Measurements from ENCODE around the gene TRIM46.
"Not testable (repeated sequence)": the region's sequence is repeated elsewhere in the genome, so short reads cannot be mapped to it uniquely, and the experiment has no call there.

Gene TRIM46

GRCh38 chr1:155166051-155166470, 7.6 kb upstream of the TRIM46 start:
- no peak overlapping the region for H3K4me3 ChIP-seq (replicated peaks; ENCODE audit: low read depth, low read length)
- H3K36me3 ChIP-seq (ENCODE audit: control insufficient read depth, insufficient read depth, low read length) = peaks cover 5% of the 10 kb centered on the region
- no peaks in the 10 kb centered on the region for H3K27me3 ChIP-seq (replicated peaks; ENCODE audit: control insufficient read depth, insufficient read depth, low read length)
- TF ChIP-seq CTCF (IDR thresholded peaks at IDR 0.05; ENCODE audit: insufficient read depth, low read length, poor library complexity, severe bottlenecking) = no peak
- no peak for DNase-seq (ENCODE audit: extremely low read depth, insufficient read length)

GRCh38 chr1:155166471-155167165, 7.0 kb upstream of the TRIM46 start:
- H3K4me3 ChIP-seq (replicated peaks; ENCODE audit: low read depth, low read length) = no peak overlapping the region
- no peak for TF ChIP-seq CTCF (IDR thresholded peaks at IDR 0.05; ENCODE audit: insufficient read depth, low read length, poor library complexity, severe bottlenecking)
- H3K36me3 ChIP-seq (ENCODE audit: control insufficient read depth, insufficient read depth, low read length) = peaks cover 5% of the 10 kb centered on the region
- no peak for DNase-seq (ENCODE audit: extremely low read depth, insufficient read length)
- H3K27me3 ChIP-seq (replicated peaks; ENCODE audit: control insufficient read depth, insufficient read depth, low read length) = no peaks in the 10 kb centered on the region

GRCh38 chr1:155167166-155168104, 6.2 kb upstream of the TRIM46 start:
- peak; percentile 62 for DNase-seq (ENCODE audit: extremely low read depth, insufficient read length)
- Histone ChIP-seq H3K4me3 (replicated peaks; ENCODE audit: low read depth, low read length) (no peak overlapping the region), H3K27me3 (replicated peaks; ENCODE audit: control insufficient read depth, insufficient read depth, low read length) (no peaks in the 10 kb centered on the region), H3K36me3 (ENCODE audit: control insufficient read depth, insufficient read depth, low read length) (peaks cover 5% of the 10 kb centered on the region)
- TF ChIP-seq CTCF (IDR thresholded peaks at IDR 0.05; ENCODE audit: insufficient read depth, low read length, poor library complexity, severe bottlenecking) = peak; percentile 87

GRCh38 chr1:155168105-155168445, 5.6 kb upstream of the TRIM46 start:
- not testable (repeated sequence) for H3K36me3 ChIP-seq (ENCODE audit: control insufficient read depth, insufficient read depth, low read length); H3K4me3 ChIP-seq (replicated peaks; ENCODE audit: low read depth, low read length); DNase-seq (ENCODE audit: extremely low read depth, insufficient read length); H3K27me3 ChIP-seq (replicated peaks; ENCODE audit: control insufficient read depth, insufficient read depth, low read length)

- no peaks in the 10 kb centered on the region for H3K27me3 ChIP-seq (replicated peaks; ENCODE audit: control insufficient read depth, insufficient read depth, low read length)
- no peak for TF ChIP-seq CTCF (IDR thresholded peaks at IDR 0.05; ENCODE audit: insufficient read depth, low read length, poor library complexity, severe bottlenecking)
- no peak overlapping the region for H3K4me3 ChIP-seq (replicated peaks; ENCODE audit: low read depth, low read length)
- peaks cover 5% of the 10 kb centered on the region for H3K36me3 ChIP-seq (ENCODE audit: control insufficient read depth, insufficient read depth, low read length)
- no peak for DNase-seq (ENCODE audit: extremely low read depth, insufficient read length)
These were observed 5.0 kb upstream of the TRIM46 start for GRCh38 chr1:155168456-155169210.

GRCh38 chr1:155169541-155169940, 4.1 kb upstream of the TRIM46 start:
- Histone ChIP-seq H3K4me3 (replicated peaks; ENCODE audit: low read depth, low read length) (no peak overlapping the region), H3K27me3 (replicated peaks; ENCODE audit: control insufficient read depth, insufficient read depth, low read length) (no peaks in the 10 kb centered on the region), H3K36me3 (ENCODE audit: control insufficient read depth, insufficient read depth, low read length) (peaks cover 5% of the 10 kb centered on the region)
- TF ChIP-seq CTCF (IDR thresholded peaks at IDR 0.05; ENCODE audit: insufficient read depth, low read length, poor library complexity, severe bottlenecking) = no peak
- no peak for DNase-seq (ENCODE audit: extremely low read depth, insufficient read length)
